ENCODE results near the gene CHRM1. TPM values are rescaled to one million over a fixed set of nuclear protein-coding genes. Genes with fewer than 3 reads are reported as not detected.

Gene CHRM1
- total RNA-seq, 1 experiment from 2014 or later: not detected

DNA sequence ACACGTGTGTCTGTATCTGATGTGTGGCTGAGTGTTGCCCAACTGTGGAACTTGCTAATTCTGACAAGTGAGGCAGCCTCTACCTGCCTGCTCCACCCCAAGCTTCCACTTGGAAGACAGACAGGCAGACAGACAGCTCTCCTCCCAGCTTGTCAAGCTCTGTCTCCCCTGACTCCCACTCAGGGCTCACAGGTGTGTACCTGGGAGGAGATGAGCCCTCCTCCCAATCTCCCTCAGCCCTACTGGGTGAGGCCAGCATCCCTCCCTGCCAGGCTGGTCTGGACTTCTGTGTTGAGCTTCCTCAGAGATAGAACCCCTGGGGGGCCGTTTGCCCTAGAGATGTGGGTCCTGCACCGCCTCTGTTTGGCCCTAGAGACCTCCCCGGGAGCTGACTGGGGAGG is 1.0 kb upstream of the CHRM1 start:
- TF ChIP-seq, protein P1, sequence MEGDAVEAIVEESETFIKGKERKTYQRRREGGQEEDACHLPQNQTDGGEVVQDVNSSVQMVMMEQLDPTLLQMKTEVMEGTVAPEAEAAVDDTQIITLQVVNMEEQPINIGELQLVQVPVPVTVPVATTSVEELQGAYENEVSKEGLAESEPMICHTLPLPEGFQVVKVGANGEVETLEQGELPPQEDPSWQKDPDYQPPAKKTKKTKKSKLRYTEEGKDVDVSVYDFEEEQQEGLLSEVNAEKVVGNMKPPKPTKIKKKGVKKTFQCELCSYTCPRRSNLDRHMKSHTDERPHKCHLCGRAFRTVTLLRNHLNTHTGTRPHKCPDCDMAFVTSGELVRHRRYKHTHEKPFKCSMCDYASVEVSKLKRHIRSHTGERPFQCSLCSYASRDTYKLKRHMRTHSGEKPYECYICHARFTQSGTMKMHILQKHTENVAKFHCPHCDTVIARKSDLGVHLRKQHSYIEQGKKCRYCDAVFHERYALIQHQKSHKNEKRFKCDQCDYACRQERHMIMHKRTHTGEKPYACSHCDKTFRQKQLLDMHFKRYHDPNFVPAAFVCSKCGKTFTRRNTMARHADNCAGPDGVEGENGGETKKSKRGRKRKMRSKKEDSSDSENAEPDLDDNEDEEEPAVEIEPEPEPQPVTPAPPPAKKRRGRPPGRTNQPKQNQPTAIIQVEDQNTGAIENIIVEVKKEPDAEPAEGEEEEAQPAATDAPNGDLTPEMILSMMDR (conservative IDR thresholded peaks at IDR 0.05): no peak
- Histone ChIP-seq H2BK15ac (ENCODE audit: low read depth, low read length) (no peak overlapping the region), H2BK5ac (ENCODE audit: insufficient read length, low read length) (no peak overlapping the region), H2BK120ac (ENCODE audit: low read depth, low read length, poor library complexity, severe bottlenecking) (no peak overlapping the region), H3K79me2 (ENCODE audit: insufficient read depth, low read length) (no peaks in the 10 kb centered on the region), H4K5ac (ENCODE audit: insufficient read length, low read depth, low read length) (no peak overlapping the region), H3K27me3 (ENCODE audit: insufficient read depth, low read length) (peaks cover 11% of the 10 kb centered on the region; the same call in 1 of the 2 replicates), H3K4me2 (ENCODE audit: insufficient read depth, insufficient read length, low read length) (no peak overlapping the region), H3K14ac (ENCODE audit: insufficient read depth, low read length) (no peak overlapping the region), H3K27ac (ENCODE audit: insufficient read length, low read depth, low read length) (no peak overlapping the region), H3K56ac (ENCODE audit: insufficient read length, low read depth, low read length) (no peak overlapping the region), H3K9ac (ENCODE audit: extremely low read depth, insufficient read length, low read length) (no peak overlapping the region), H4K91ac (ENCODE audit: insufficient read length, low read depth, low read length) (no peak overlapping the region), H2AFZ (ENCODE audit: low read length) (no peak overlapping the region), H3K9me3 (ENCODE audit: control insufficient read depth, low read depth, low read length) (no peaks in the 10 kb centered on the region), H2AK5ac (ENCODE audit: insufficient read length, low read length) (no peak overlapping the region), H2BK12ac (ENCODE audit: insufficient read length, low read depth, low read length) (no peak overlapping the region), H3T11ph (ENCODE audit: low read length) (no peak overlapping the region), H3K18ac (ENCODE audit: insufficient read length, low read depth, low read length) (no peak overlapping the region), H2BK20ac (ENCODE audit: low read depth, low read length, poor library complexity, severe bottlenecking) (no peak overlapping the region), H4K8ac (replicated peaks; ENCODE audit: insufficient read length, low read depth, low read length) (no peak overlapping the region), H3K79me1 (ENCODE audit: insufficient read depth, low read depth, low read length, poor library complexity, severe bottlenecking) (no peaks in the 10 kb centered on the region), H3K4me1 (ENCODE audit: insufficient read depth, low read length) (no peaks in the 10 kb centered on the region), H3K4ac (ENCODE audit: low read depth, low read length) (no peak overlapping the region), H4K20me1 (ENCODE audit: control insufficient read depth, insufficient read depth, insufficient read length) (no peaks in the 10 kb centered on the region), H3K23me2 (ENCODE audit: insufficient read length, low read depth, low read length, poor library complexity, severe bottlenecking) (peaks cover 16% of the 10 kb centered on the region), H3K23ac (ENCODE audit: insufficient read length, low read depth, low read length) (no peak overlapping the region)
- Mint-ChIP-seq H3K36me3 (ENCODE audit: insufficient read depth in 1 of 3, low read depth in 3 of 3) (no peaks in the 10 kb centered on the region; a peak in 1 of 7 replicates), H3K4me1 (peaks cover 33 to 58% of the 10 kb centered on the region in 2 experiments), H3K27ac (no peak overlapping the region), H3K9me3 (no peaks in the 10 kb centered on the region; a peak in 1 of 5 replicates), H3K4me3 (no peak overlapping the region; a peak in 1 of 5 replicates), H3K27me3 (ENCODE audit: low read depth) (peaks cover 73% of the 10 kb centered on the region)
- WGBS (ENCODE audit: extremely low coverage, insufficient read length, low lambda C conversion rate): no CpG with 5 or more reads among the region's 4 CpGs
- no peak for DNase-seq
